H1 (cell line): ENCODE measurements around the gene RNFT2. TPM values are rescaled to one million over a fixed set of nuclear protein-coding genes. Genes with fewer than 3 reads are reported as not detected.

Experiments used
- CHD1 ChIP-seq: IDR thresholded peaks from 2 replicates; pipeline ENCODE4 v1.6.1; 2012; ENCODE audit warnings: low read depth, low read length, improper control_type of control experiment
- CHD2 ChIP-seq: IDR thresholded peaks from 2 replicates; pipeline ENCODE4 v1.6.1; 2012; ENCODE audit warnings: low read length, improper control_type of control experiment
- GABPA ChIP-seq: IDR thresholded peaks from 2 replicates; pipeline ENCODE4 v1.6.1; 2011; ENCODE audit warnings: mild to moderate bottlenecking, low read length, moderate library complexity, borderline replicate concordance; ENCODE audit not compliant: insufficient read depth
- NANOG ChIP-seq: IDR thresholded peaks from 2 replicates; pipeline ENCODE4 v1.6.1; 2011; ENCODE audit warnings: low read length, low read depth, mild to moderate bottlenecking, inconsistent platforms; ENCODE audit not compliant: insufficient read depth, poor library complexity, severe bottlenecking
- POU5F1 ChIP-seq: IDR thresholded peaks from 2 replicates; pipeline ENCODE4 v1.6.1; 2011; ENCODE audit warnings: low read depth, mild to moderate bottlenecking, low read length, moderate library complexity
- USF2 ChIP-seq: IDR thresholded peaks from 2 replicates; pipeline ENCODE4 v1.6.1; 2011; ENCODE audit warnings: low read length, improper control_type of control experiment
- polyA plus RNA-seq, 7 experiments: library from polyadenylated mRNA; depleted of rRNA in 3 of 7; stranded (reverse) in 5 of 7; unstranded in 2 of 7; fragments of >200 nt in 5 of 7; fragments of 200-250 nt in 2 of 7; gene quantifications; 1 replicate in 5 of 7; 2 replicates in 1 of 7; 4 replicates in 1 of 7; pipeline versions ENCODE4 v1.2.1 to v1.2.3, GENCODE V29; 2011 to 2013; ENCODE audit warnings: missing spikeins in 2 of 7, mixed read lengths in 2 of 7
- total RNA-seq: library from RNA; stranded (reverse); fragmentation: NEBNext Ultra II Directional; extraction: Animal tissue kit (Norgen Biotek cat#: 25700); gene quantifications from 2 replicates; pipeline ENCODE4 v1.2.1, GENCODE V29; 2021
- TF ChIP-seq, protein P1 (sequence below), 3 experiments: IDR thresholded peaks; 1 replicate in 2 of 3; 2 replicates in 1 of 3; pipeline versions ENCODE4 v1.5.1 to v1.6.1; 2011; ENCODE audit warnings: low read length in 3 of 3, mild to moderate bottlenecking in 3 of 3, inconsistent platforms in 2 of 3, low read depth in 1 of 3, moderate library complexity in 1 of 3; ENCODE audit not compliant: insufficient read depth in 1 of 3; ENCODE audit errors: control extremely low read depth in 1 of 3

The RNFT2 gene
- total and polyA plus RNA-seq, 2 of the 8 experiments (the other 6 are each of a cell fraction or from before 2014, with no cell fraction given) = 14.2 to 33.1 TPM

DNA sequence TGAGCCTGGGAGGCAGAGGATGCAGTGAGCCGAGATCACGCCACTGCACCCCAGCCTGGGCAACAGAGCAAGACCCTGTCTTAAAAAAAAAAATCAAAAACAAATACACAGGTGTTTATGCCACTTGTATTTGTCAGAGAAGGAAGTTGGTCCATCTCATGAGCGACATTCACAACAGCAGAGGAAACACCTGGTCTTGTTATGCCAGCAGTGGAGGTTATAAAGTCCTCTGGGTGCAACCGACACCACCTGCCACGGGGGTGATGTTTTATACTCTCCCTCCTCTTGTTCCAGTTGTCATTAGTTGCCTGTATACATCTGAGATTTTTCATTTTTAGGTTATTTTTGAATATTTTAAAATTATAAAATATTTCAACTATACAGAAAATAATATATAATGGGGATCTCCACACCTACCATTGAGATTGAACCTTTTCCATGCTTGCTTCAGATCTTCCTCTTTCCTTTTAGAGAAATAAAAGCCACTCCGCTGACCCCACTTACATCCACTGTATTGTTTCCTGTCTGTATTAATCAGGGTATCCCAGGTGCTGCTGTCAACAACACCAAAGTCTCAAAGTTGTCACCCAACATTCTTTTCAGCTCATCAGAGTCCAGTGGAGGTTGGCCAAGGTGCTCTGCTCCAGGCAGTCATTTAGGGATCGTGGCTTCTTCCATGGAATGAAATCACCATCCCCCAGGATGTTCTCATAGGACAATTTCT, 65.1 kb downstream of the RNFT2 start (continued):
- TF ChIP-seq CHD1 (no peak), POU5F1 (no peak), USF2 (no peak), CHD2 (no peak), NANOG (no peak), GABPA (no peak)
- TF ChIP-seq, protein P1, sequence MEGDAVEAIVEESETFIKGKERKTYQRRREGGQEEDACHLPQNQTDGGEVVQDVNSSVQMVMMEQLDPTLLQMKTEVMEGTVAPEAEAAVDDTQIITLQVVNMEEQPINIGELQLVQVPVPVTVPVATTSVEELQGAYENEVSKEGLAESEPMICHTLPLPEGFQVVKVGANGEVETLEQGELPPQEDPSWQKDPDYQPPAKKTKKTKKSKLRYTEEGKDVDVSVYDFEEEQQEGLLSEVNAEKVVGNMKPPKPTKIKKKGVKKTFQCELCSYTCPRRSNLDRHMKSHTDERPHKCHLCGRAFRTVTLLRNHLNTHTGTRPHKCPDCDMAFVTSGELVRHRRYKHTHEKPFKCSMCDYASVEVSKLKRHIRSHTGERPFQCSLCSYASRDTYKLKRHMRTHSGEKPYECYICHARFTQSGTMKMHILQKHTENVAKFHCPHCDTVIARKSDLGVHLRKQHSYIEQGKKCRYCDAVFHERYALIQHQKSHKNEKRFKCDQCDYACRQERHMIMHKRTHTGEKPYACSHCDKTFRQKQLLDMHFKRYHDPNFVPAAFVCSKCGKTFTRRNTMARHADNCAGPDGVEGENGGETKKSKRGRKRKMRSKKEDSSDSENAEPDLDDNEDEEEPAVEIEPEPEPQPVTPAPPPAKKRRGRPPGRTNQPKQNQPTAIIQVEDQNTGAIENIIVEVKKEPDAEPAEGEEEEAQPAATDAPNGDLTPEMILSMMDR (IDR thresholded peaks at IDR 0.05; ENCODE audit: control extremely low read depth in 1 of 3, insufficient read depth in 1 of 3, low read depth in 1 of 3, low read length in 3 of 3) = no peak
